Natural killer cell treated with Interleukin-12 subunit alpha and Interleukin-12 subunit beta and Interleukin-15 and Interleukin-18, amount 100 ng/mL, for 72 hours (primary cell): ENCODE measurements around the gene C19orf44. TPM values are rescaled to one million over a fixed set of nuclear protein-coding genes. Genes with fewer than 3 reads are reported as not detected.
"Not testable (repeated sequence)": the region's sequence is repeated elsewhere in the genome, so short reads cannot be mapped to it uniquely, and the experiment has no call there.

ENCODE experiments used
- ATAC-seq, 2 donors: fragments of 150-1000 bp; cut with Tn5 transposase in 1 of 2; sonication (Bioruptor Pico), chemical (Tn5 transposase) in 1 of 2; 2 replicates each; pipeline ENCODE4 v1.10.0; 2021
- DNase-seq: peaks from one replicate; pipeline ENCODE4 v3.0.0; 2022; ENCODE audit warnings: low spot score
- H3K27ac Mint-ChIP-seq, 2 donors: 1 replicate in 1 of 2; 2 replicates in 1 of 2; pipeline ENCODE4 v1.8.0; 2022; ENCODE audit warnings: mixed read lengths in 2 of 2, mild to moderate bottlenecking in 1 of 2, moderate library complexity in 1 of 2
- H3K27me3 Mint-ChIP-seq, 2 donors: 1 replicate in 1 of 2; 2 replicates in 1 of 2; pipeline ENCODE4 v1.8.0; 2022; ENCODE audit warnings: mixed read lengths in 2 of 2
- H3K36me3 Mint-ChIP-seq: one replicate; pipeline ENCODE4 v1.8.0; 2022; ENCODE audit warnings: mixed read lengths
- H3K4me1 Mint-ChIP-seq, 2 donors: 1 replicate in 1 of 2; 2 replicates in 1 of 2; pipeline ENCODE4 v1.8.0; 2022; ENCODE audit warnings: low read depth in 2 of 2, mixed read lengths in 2 of 2, mild to moderate bottlenecking in 1 of 2
- H3K4me3 Mint-ChIP-seq: one replicate; pipeline ENCODE4 v1.8.0; 2022; ENCODE audit warnings: mixed read lengths
- H3K9me3 Mint-ChIP-seq: 2 replicates; pipeline ENCODE4 v1.8.0; 2022; ENCODE audit warnings: mixed read lengths
- total RNA-seq, 2 donors: library from RNA; stranded (reverse); gene quantifications; one replicate each; pipeline ENCODE4 v1.2.3, GENCODE V29; 2022

C19orf44 gene
- total RNA-seq, 2 donors from 2014 or later, result 3.3 to 7.5 TPM

- Mint-ChIP-seq H3K9me3 (no peaks in the 10 kb centered on the region), H3K36me3 (no peaks in the 10 kb centered on the region), H3K27ac (peak overlapping the region; percentile 73 to 91), H3K27me3 (no peaks in the 10 kb centered on the region), H3K4me3 (peak overlapping the region; percentile 92), H3K4me1 (peaks cover 36 to 40% of the 10 kb centered on the region in 2 donors)
- DNase-seq (no peak), ATAC-seq (no peak)
These were observed 46.8 kb downstream of the C19orf44 start for GRCh38 chr19:16542910-16543472.

GRCh38 chr19:16543734-16544133 is 47.5 kb downstream of the C19orf44 start:
- peaks cover 29 to 33% of the 10 kb centered on the region in 2 donors for H3K4me1 Mint-ChIP-seq
- not testable (repeated sequence) for DNase-seq, H3K27me3 Mint-ChIP-seq, H3K36me3 Mint-ChIP-seq, H3K9me3 Mint-ChIP-seq, ATAC-seq
- peak overlapping the region; percentile 92 for H3K4me3 Mint-ChIP-seq
- peak overlapping the region; percentile 73 to 91 for H3K27ac Mint-ChIP-seq

- ATAC-seq (no peak), DNase-seq (no peak)
- Mint-ChIP-seq H3K4me3 (no peak overlapping the region), H3K27ac (peak overlapping the region in 1 of 2 donors; percentile 17), H3K9me3 (no peaks in the 10 kb centered on the region), H3K4me1 (peaks cover 23 to 26% of the 10 kb centered on the region in 2 donors), H3K27me3 (no peaks in the 10 kb centered on the region), H3K36me3 (no peaks in the 10 kb centered on the region)
These were observed 48.5 kb downstream of the C19orf44 start for GRCh38 chr19:16544473-16545231.

GRCh38 chr19:16548956-16549355 is 52.8 kb downstream of the C19orf44 start:
- no peaks in the 10 kb centered on the region for H3K27me3 Mint-ChIP-seq
- no peaks in the 10 kb centered on the region for H3K9me3 Mint-ChIP-seq
- H3K4me1 Mint-ChIP-seq, result peaks cover 7 to 10% of the 10 kb centered on the region in 2 donors
- no peaks in the 10 kb centered on the region for H3K36me3 Mint-ChIP-seq
- DNase-seq (no peak), ATAC-seq (no peak)
- H3K4me3 Mint-ChIP-seq, result no peak overlapping the region
- H3K27ac Mint-ChIP-seq, result no peak overlapping the region

- H3K27ac Mint-ChIP-seq, ATAC-seq, H3K4me1 Mint-ChIP-seq, H3K36me3 Mint-ChIP-seq, H3K27me3 Mint-ChIP-seq, H3K4me3 Mint-ChIP-seq, H3K9me3 Mint-ChIP-seq, DNase-seq: not testable (repeated sequence)
These were observed 55.7 kb downstream of the C19orf44 start for GRCh38 chr19:16551902-16552301.

GRCh38 chr19:16554776-16555175 is 58.6 kb downstream of the C19orf44 start:
- no peaks in the 10 kb centered on the region for H3K27me3 Mint-ChIP-seq

GRCh38 chr19:16559780-16560276 is 63.6 kb downstream of the C19orf44 start:
- Mint-ChIP-seq H3K36me3 (peaks cover 19% of the 10 kb centered on the region), H3K4me3 (no peak overlapping the region), H3K27me3 (no peaks in the 10 kb centered on the region), H3K27ac (no peak overlapping the region), H3K4me1 (peaks cover 0 to 4% of the 10 kb centered on the region in 2 donors), H3K9me3 (no peaks in the 10 kb centered on the region)
- DNase-seq (no peak), ATAC-seq (no peak)

More at GRCh38 chr19:16554776-16555175, 58.6 kb downstream of the C19orf44 start:
- no peaks in the 10 kb centered on the region for H3K9me3 Mint-ChIP-seq
- H3K4me1 Mint-ChIP-seq, result peaks cover 2 to 5% of the 10 kb centered on the region in 2 donors
- H3K36me3 Mint-ChIP-seq, result peaks cover 3% of the 10 kb centered on the region
- ATAC-seq (no peak), DNase-seq (no peak)
- H3K27ac Mint-ChIP-seq, result peak overlapping the region in 1 of 2 donors; percentile 72
- H3K4me3 Mint-ChIP-seq, result no peak overlapping the region

- Mint-ChIP-seq H3K27ac (no peak overlapping the region), H3K36me3 (peaks cover 23% of the 10 kb centered on the region)
- ATAC-seq, result no peak
These were observed 65.2 kb downstream of the C19orf44 start for GRCh38 chr19:16561382-16561781.

GRCh38 chr19:16562608-16563025 is 66.4 kb downstream of the C19orf44 start:
- H3K36me3 Mint-ChIP-seq, result peaks cover 28% of the 10 kb centered on the region
- DNase-seq, result no peak
- H3K4me3 Mint-ChIP-seq, result no peak overlapping the region
- H3K27me3 Mint-ChIP-seq, result no peaks in the 10 kb centered on the region
- H3K9me3 Mint-ChIP-seq, result no peaks in the 10 kb centered on the region
- no peak overlapping the region for H3K27ac Mint-ChIP-seq
- no peak for ATAC-seq
- H3K4me1 Mint-ChIP-seq, result peaks cover 9 to 16% of the 10 kb centered on the region in 2 donors

More at GRCh38 chr19:16561382-16561781, 65.2 kb downstream of the C19orf44 start:
- H3K27me3 Mint-ChIP-seq, result no peaks in the 10 kb centered on the region
- H3K4me3 Mint-ChIP-seq, result no peak overlapping the region
- H3K4me1 Mint-ChIP-seq, result peaks cover 3 to 11% of the 10 kb centered on the region in 2 donors
- H3K9me3 Mint-ChIP-seq, result no peaks in the 10 kb centered on the region
- no peak for DNase-seq

- Mint-ChIP-seq H3K36me3 (peaks cover 25% of the 10 kb centered on the region), H3K4me1 (peaks cover 9 to 19% of the 10 kb centered on the region in 2 donors), H3K27ac (no peak overlapping the region), H3K4me3 (no peak overlapping the region), H3K9me3 (no peaks in the 10 kb centered on the region), H3K27me3 (no peaks in the 10 kb centered on the region)
- DNase-seq (no peak), ATAC-seq (no peak)
These were observed 68.6 kb downstream of the C19orf44 start for GRCh38 chr19:16564842-16565241.

- peaks cover 13 to 18% of the 10 kb centered on the region in 2 donors for H3K4me1 Mint-ChIP-seq
- H3K27me3 Mint-ChIP-seq, result no peaks in the 10 kb centered on the region
- peak overlapping the region; percentile 72 for H3K27ac Mint-ChIP-seq
- H3K36me3 Mint-ChIP-seq, result peaks cover 20% of the 10 kb centered on the region
- H3K9me3 Mint-ChIP-seq, result no peaks in the 10 kb centered on the region
- peak overlapping the region; percentile 79 for H3K4me3 Mint-ChIP-seq
- no peak for DNase-seq
- peak; percentile 81 to 91 for ATAC-seq
These were observed 70.0 kb downstream of the C19orf44 start for GRCh38 chr19:16566161-16566560.

- H3K27ac Mint-ChIP-seq, result peak overlapping the region; percentile 72
- no peaks in the 10 kb centered on the region for H3K27me3 Mint-ChIP-seq
- H3K9me3 Mint-ChIP-seq, result no peaks in the 10 kb centered on the region
- DNase-seq (no peak), ATAC-seq (no peak)
- peak overlapping the region; percentile 79 for H3K4me3 Mint-ChIP-seq
- peaks cover 19 to 23% of the 10 kb centered on the region in 2 donors for H3K4me1 Mint-ChIP-seq
- H3K36me3 Mint-ChIP-seq, result peaks cover 19% of the 10 kb centered on the region
These were observed 70.5 kb downstream of the C19orf44 start for GRCh38 chr19:16566702-16567101.

GRCh38 chr19:16569609-16570320 is 73.6 kb downstream of the C19orf44 start:
- Mint-ChIP-seq H3K27me3 (no peaks in the 10 kb centered on the region), H3K4me1 (peaks cover 38 to 39% of the 10 kb centered on the region in 2 donors), H3K9me3 (no peaks in the 10 kb centered on the region), H3K4me3 (peak overlapping the region; percentile 39), H3K27ac (peak overlapping the region in 1 of 2 donors; percentile 48), H3K36me3 (peaks cover 9% of the 10 kb centered on the region)
- ATAC-seq (no peak), DNase-seq (no peak)
